SU-DHL-6 (cell line): ENCODE data around the gene GJA8.
"Not testable (repeated sequence)": the region's sequence is repeated elsewhere in the genome, so short reads cannot be mapped to it uniquely, and the experiment has no call there.

Experiments
- CTCF ChIP-seq: fragments of 200-600 bp; sonication (generic); IDR thresholded peaks from one replicate; pipeline ENCODE4 v1.5.1; 2017; ENCODE audit warnings: antibody characterized with exemption, mild to moderate bottlenecking, low read length, moderate library complexity; ENCODE audit not compliant: insufficient read depth, poor library complexity, severe bottlenecking
- EZH2phosphoT487 ChIP-seq: fragments of 200-600 bp; sonication (generic), shearing (Covaris generic); conservative IDR thresholded peaks from 2 replicates; pipeline ENCODE4 v1.6.1; 2018; ENCODE audit warnings: mild to moderate bottlenecking, antibody characterized with exemption, low read length, moderate library complexity, mixed read lengths

- not testable (repeated sequence) for TF ChIP-seq CTCF, EZH2phosphoT487
Observed at GRCh38 chr1:147927689-147928088, 25.1 kb downstream of the GJA8 start.
